ENCODE results near the gene SLC39A8.

GRCh38 chr4:102317459-102317858, 27.8 kb downstream of the SLC39A8 start:
- TF ChIP-seq MYC (IDR thresholded peaks at IDR 0.05; ENCODE audit: borderline replicate concordance, low read length) (no peak), CTCF (IDR thresholded peaks at IDR 0.05) (no peak), POLR2A (IDR thresholded peaks at IDR 0.05; ENCODE audit: low read length) (no peak), RNF2 (IDR thresholded peaks at IDR 0.05; ENCODE audit: borderline replicate concordance, low read depth) (no peak), ELK1 (IDR thresholded peaks at IDR 0.05; ENCODE audit: low read depth, low read length) (no peak), MAX (IDR thresholded peaks at IDR 0.05) (no peak), GATA3 (IDR thresholded peaks at IDR 0.05; ENCODE audit: borderline replicate concordance) (no peak), BHLHE40 (IDR thresholded peaks at IDR 0.05; ENCODE audit: low read depth, low read length) (no peak)
